Subcutaneous adipose tissue (tissue), 4 donors: ENCODE data around the gene PPP1R14B. TPM values are rescaled to one million over a fixed set of nuclear protein-coding genes. Genes with fewer than 3 reads are reported as not detected.

Experiments
- CTCF ChIP-seq: fragments of 450-650 bp; IDR thresholded peaks from one replicate; pipeline ENCODE4 v1.5.1; 2016; ENCODE audit warnings: low read depth, mild to moderate bottlenecking, control low read depth, antibody characterized with exemption, moderate library complexity
- small RNA-seq: library from RNA; depleted of rRNA; stranded (forward); fragments of <200 nt; gene quantifications from one replicate; pipeline ENCODE3, GENCODE V24; 2016
- total RNA-seq, 4 donors: library from RNA; depleted of rRNA; stranded (reverse); fragments of >200 nt; gene quantifications; one replicate each; pipeline ENCODE4 v1.1.0, GENCODE V29; 2016

PPP1R14B gene
- total RNA-seq, 4 donors from 2014 or later, result 64.3 to 73.1 (median 69.1) TPM

- no peak for TF ChIP-seq CTCF
These were observed 43.8 kb downstream of the PPP1R14B start for GRCh38 chr11:64202992-64203391.

GRCh38 chr11:64201543-64201942 lies 45.2 kb downstream of the PPP1R14B start:
- TF ChIP-seq CTCF, result no peak

GRCh38 chr11:64198511-64198910 lies 48.2 kb downstream of the PPP1R14B start:
- no peak for TF ChIP-seq CTCF

- no peak for TF ChIP-seq CTCF
These were observed 50.1 kb downstream of the PPP1R14B start for GRCh38 chr11:64196626-64197025.

Small RNA genes lying within 50 kb of the gene (small RNA-seq; reads per million reads assigned to genes)
- 0.49 reads per million for gene RF00019

Other genes starting within 250 kb of the PPP1R14B start
- under 1 TPM in 1 of 4 donors, not detected in 3; 0.22 TPM for gene FLRT1, start 211.0 kb downstream of the PPP1R14B start, total RNA-seq
- 10 to 100 TPM in 3 of 4 donors, 1 to 10 TPM in 1; 8.0 to 24.0 (median 19.8) TPM for gene MACROD1, start 80.8 kb downstream of the PPP1R14B start, total RNA-seq
- 100 to 1,000 TPM in 1 of 4 donors, 10 to 100 TPM in 3; 53.5 to 100 (median 72.6) TPM for gene STIP1, start 60.8 kb downstream of the PPP1R14B start, total RNA-seq
- gene FERMT3, start 40.2 kb downstream of the PPP1R14B start, total RNA-seq, result 10 to 100 TPM; 23.5 to 97.6 (median 42.2) TPM
- 10 to 100 TPM; 34.1 to 89.1 (median 43.6) TPM for gene TRPT1, start 20.8 kb downstream of the PPP1R14B start, total RNA-seq
- 10 to 100 TPM; 19.2 to 77.6 (median 41.8) TPM for gene NUDT22, start 20.7 kb downstream of the PPP1R14B start, total RNA-seq
- gene DNAJC4, start 16.4 kb downstream of the PPP1R14B start, total RNA-seq, result 10 to 100 TPM; 21.5 to 32.0 (median 26.9) TPM
- gene VEGFB, start 12.4 kb downstream of the PPP1R14B start, total RNA-seq, result 100 to 1,000 TPM; 122 to 332 (median 231) TPM
- 10 to 100 TPM; 32.0 to 40.9 (median 36.7) TPM for gene FKBP2, start 5.8 kb downstream of the PPP1R14B start, total RNA-seq
- 10 to 100 TPM; 10.8 to 17.9 (median 16.3) TPM for gene PLCB3, start 4.6 kb upstream of the PPP1R14B start, total RNA-seq
- gene BAD, start 37.7 kb upstream of the PPP1R14B start, total RNA-seq, result 10 to 100 TPM; 47.1 to 92.5 (median 90.6) TPM
- gene GPR137, start 38.9 kb upstream of the PPP1R14B start, total RNA-seq, result 10 to 100 TPM in 3 of 4 donors, 1 to 10 TPM in 1; 7.7 to 18.1 (median 14.7) TPM
- not detected for gene KCNK4, start 44.4 kb upstream of the PPP1R14B start, total RNA-seq
- not detected for gene CATSPERZ, start 53.4 kb upstream of the PPP1R14B start, total RNA-seq
- 10 to 100 TPM; 16.3 to 54.1 (median 35.5) TPM for gene ESRRA, start 58.6 kb upstream of the PPP1R14B start, total RNA-seq
- 100 to 1,000 TPM; 225 to 266 (median 241) TPM for gene TRMT112, start 70.6 kb upstream of the PPP1R14B start, total RNA-seq
- 100 to 1,000 TPM; 122 to 236 (median 223) TPM for gene PRDX5, start 71.2 kb upstream of the PPP1R14B start, total RNA-seq
- gene CCDC88B, start 93.3 kb upstream of the PPP1R14B start, total RNA-seq, result 10 to 100 TPM in 2 of 4 donors, 1 to 10 TPM in 2; 7.0 to 18.2 (median 11.2) TPM
- 10 to 100 TPM in 3 of 4 donors, 1 to 10 TPM in 1; 7.2 to 27.5 (median 16.3) TPM for gene RPS6KA4, start 112.2 kb upstream of the PPP1R14B start, total RNA-seq